SU-DHL-6 (cell line): ENCODE data around the gene SLC22A1.
"Not testable (repeated sequence)": the region's sequence is repeated elsewhere in the genome, so short reads cannot be mapped to it uniquely, and the experiment has no call there.

Source experiments
- H2AFZ ChIP-seq: fragments of 200-600 bp; sonication (generic); 2 replicates; pipeline ENCODE4 v1.6.1; 2014; ENCODE audit warnings: low read depth, mild to moderate bottlenecking, moderate library complexity, mixed read lengths, antibody characterized with exemption, low read length; ENCODE audit not compliant: severe bottlenecking
- H3F3A ChIP-seq: fragments of 200-600 bp; shearing (Covaris generic); 2 replicates; pipeline ENCODE4 v1.6.0; 2016; ENCODE audit warnings: antibody characterized with exemption, mild to moderate bottlenecking; ENCODE audit not compliant: insufficient read depth
- H3K27ac ChIP-seq: fragments of 200-600 bp; sonication (generic); 2 replicates; pipeline ENCODE4 v1.5.1; 2016; ENCODE audit warnings: low read depth, mild to moderate bottlenecking, low read length, moderate library complexity, mixed read lengths
- H3K27me3 ChIP-seq: fragments of 200-600 bp; sonication (generic), shearing (Covaris generic); 2 replicates; pipeline ENCODE4 v1.6.0; 2014; ENCODE audit warnings: mild to moderate bottlenecking, low read length
- H3K36me3 ChIP-seq: fragments of 200-600 bp; sonication (generic); 2 replicates; pipeline ENCODE4 v1.6.1; 2014; ENCODE audit warnings: mild to moderate bottlenecking, low read length, mixed read lengths
- H3K4me2 ChIP-seq: fragments of 300-600, 200-600 bp; shearing (Covaris generic), sonication (generic); 2 replicates; pipeline ENCODE4 v1.6.0; 2014; ENCODE audit warnings: low read length, low read depth, mild to moderate bottlenecking; ENCODE audit not compliant: poor library complexity, severe bottlenecking
- H3K4me3 ChIP-seq: fragments of 200-600 bp; sonication (generic); 2 replicates; pipeline ENCODE4 v1.5.1; 2014; ENCODE audit warnings: antibody characterized with exemption, low read length, mild to moderate bottlenecking, mixed read lengths; ENCODE audit not compliant: insufficient read depth, poor library complexity, severe bottlenecking
- H3K79me2 ChIP-seq: fragments of 200-600 bp; sonication (generic); 2 replicates; pipeline ENCODE4 v1.6.1; 2014; ENCODE audit warnings: mild to moderate bottlenecking, low read length, moderate library complexity; ENCODE audit not compliant: insufficient read depth
- H3K9ac ChIP-seq: fragments of 200-600 bp; sonication (generic); 2 replicates; pipeline ENCODE4 v1.7.0; 2014; ENCODE audit warnings: mild to moderate bottlenecking, low read length
- H3K9me2 ChIP-seq: fragments of 200-600 bp; sonication (generic); replicated peaks from 2 replicates; pipeline ENCODE4 v1.6.1; 2014; ENCODE audit warnings: low read length; ENCODE audit not compliant: insufficient read depth
- H3K9me3 ChIP-seq: fragments of 200-600 bp; sonication (generic); 2 replicates; pipeline ENCODE4 v1.6.1; 2014; ENCODE audit warnings: low read length, mixed read lengths; ENCODE audit not compliant: insufficient read depth
- H4K20me1 ChIP-seq: fragments of 200-600 bp; sonication (generic); 2 replicates; pipeline ENCODE4 v1.6.1; 2014; ENCODE audit warnings: low read depth, mild to moderate bottlenecking, antibody characterized with exemption, low read length, moderate library complexity, mixed read lengths
- EZH2phosphoT487 ChIP-seq: fragments of 200-600 bp; sonication (generic), shearing (Covaris generic); conservative IDR thresholded peaks from 2 replicates; pipeline ENCODE4 v1.6.1; 2018; ENCODE audit warnings: mild to moderate bottlenecking, antibody characterized with exemption, low read length, moderate library complexity, mixed read lengths
- TF ChIP-seq, protein P1 (sequence below): fragments of 200-600 bp; sonication (generic); IDR thresholded peaks from one replicate; pipeline ENCODE4 v1.5.1; 2017; ENCODE audit warnings: antibody characterized with exemption, mild to moderate bottlenecking, low read length, moderate library complexity; ENCODE audit not compliant: insufficient read depth, poor library complexity, severe bottlenecking

Gene SLC22A1

DNA sequence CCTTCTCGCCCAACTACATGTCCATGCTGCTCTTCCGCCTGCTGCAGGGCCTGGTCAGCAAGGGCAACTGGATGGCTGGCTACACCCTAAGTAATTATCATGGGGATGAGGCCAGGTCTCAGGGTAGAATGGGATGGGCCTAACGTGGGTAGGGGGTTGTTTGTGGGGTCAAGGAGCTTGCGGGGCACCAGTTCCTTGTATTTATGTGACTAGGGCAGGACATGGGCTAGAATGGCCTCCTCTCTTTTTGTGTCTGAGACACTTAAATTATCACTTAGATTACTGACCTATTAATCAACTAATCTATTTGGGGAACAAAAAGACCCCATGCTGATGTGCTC, 10.7 kb downstream of the SLC22A1 start:
- Histone ChIP-seq H3F3A (no peaks in the 10 kb centered on the region), H3K27ac (no peak overlapping the region), H3K36me3 (no peaks in the 10 kb centered on the region), H4K20me1 (no peaks in the 10 kb centered on the region), H2AFZ (no peak overlapping the region), H3K27me3 (no peaks in the 10 kb centered on the region), H3K9me3 (no peaks in the 10 kb centered on the region), H3K4me3 (no peak overlapping the region), H3K9ac (no peak overlapping the region), H3K9me2 (no peaks in the 10 kb centered on the region), H3K4me2 (no peak overlapping the region), H3K79me2 (no peaks in the 10 kb centered on the region)
- no peak for TF ChIP-seq EZH2phosphoT487
- TF ChIP-seq, protein P1, sequence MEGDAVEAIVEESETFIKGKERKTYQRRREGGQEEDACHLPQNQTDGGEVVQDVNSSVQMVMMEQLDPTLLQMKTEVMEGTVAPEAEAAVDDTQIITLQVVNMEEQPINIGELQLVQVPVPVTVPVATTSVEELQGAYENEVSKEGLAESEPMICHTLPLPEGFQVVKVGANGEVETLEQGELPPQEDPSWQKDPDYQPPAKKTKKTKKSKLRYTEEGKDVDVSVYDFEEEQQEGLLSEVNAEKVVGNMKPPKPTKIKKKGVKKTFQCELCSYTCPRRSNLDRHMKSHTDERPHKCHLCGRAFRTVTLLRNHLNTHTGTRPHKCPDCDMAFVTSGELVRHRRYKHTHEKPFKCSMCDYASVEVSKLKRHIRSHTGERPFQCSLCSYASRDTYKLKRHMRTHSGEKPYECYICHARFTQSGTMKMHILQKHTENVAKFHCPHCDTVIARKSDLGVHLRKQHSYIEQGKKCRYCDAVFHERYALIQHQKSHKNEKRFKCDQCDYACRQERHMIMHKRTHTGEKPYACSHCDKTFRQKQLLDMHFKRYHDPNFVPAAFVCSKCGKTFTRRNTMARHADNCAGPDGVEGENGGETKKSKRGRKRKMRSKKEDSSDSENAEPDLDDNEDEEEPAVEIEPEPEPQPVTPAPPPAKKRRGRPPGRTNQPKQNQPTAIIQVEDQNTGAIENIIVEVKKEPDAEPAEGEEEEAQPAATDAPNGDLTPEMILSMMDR = no peak

- Histone ChIP-seq H3K27ac (no peak overlapping the region), H3K79me2 (no peaks in the 10 kb centered on the region), H3K9me2 (no peaks in the 10 kb centered on the region), H3K36me3 (no peaks in the 10 kb centered on the region), H3K9ac (no peak overlapping the region), H3K4me3 (no peak overlapping the region), H3F3A (no peaks in the 10 kb centered on the region), H3K9me3 (no peaks in the 10 kb centered on the region), H2AFZ (no peak overlapping the region), H4K20me1 (no peaks in the 10 kb centered on the region), H3K27me3 (no peaks in the 10 kb centered on the region), H3K4me2 (no peak overlapping the region)
- TF ChIP-seq, protein P1 = no peak
- no peak for TF ChIP-seq EZH2phosphoT487
Observed at GRCh38 chr6:160132776-160133338, 11.2 kb downstream of the SLC22A1 start.

- no peaks in the 10 kb centered on the region for H3K27me3 ChIP-seq
- TF ChIP-seq EZH2phosphoT487 = no peak
- TF ChIP-seq, protein P1 = no peak
- H3K9me3 ChIP-seq = no peaks in the 10 kb centered on the region
Observed at GRCh38 chr6:160133441-160134336, 12.1 kb downstream of the SLC22A1 start.

DNA sequence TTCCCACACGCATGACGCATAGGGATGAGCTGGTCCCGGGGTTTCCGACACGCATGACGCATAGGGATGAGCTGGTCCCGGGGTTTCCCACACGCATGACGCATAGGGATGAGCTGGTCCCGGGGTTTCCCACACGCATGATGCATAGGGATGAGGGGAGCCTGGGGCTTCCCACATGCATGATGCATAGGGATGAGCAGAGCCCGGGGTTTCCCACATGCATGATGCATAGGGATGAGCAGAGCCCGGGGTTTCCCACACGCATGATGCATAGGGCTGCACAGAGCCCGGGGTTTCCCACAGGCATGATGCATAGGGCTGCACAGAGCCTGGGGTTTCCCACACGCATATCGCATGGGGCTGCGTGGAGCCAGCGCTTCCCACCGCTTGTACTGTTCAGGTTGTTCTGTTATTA, 12.7 kb downstream of the SLC22A1 start:
- not testable (repeated sequence) for H3K4me3 ChIP-seq, H3K9me2 ChIP-seq, H3K27me3 ChIP-seq, H3K27ac ChIP-seq, H2AFZ ChIP-seq, H3K36me3 ChIP-seq, H3F3A ChIP-seq, H3K9ac ChIP-seq, H4K20me1 ChIP-seq, H3K4me2 ChIP-seq, H3K79me2 ChIP-seq, H3K9me3 ChIP-seq

More at GRCh38 chr6:160133441-160134336, 12.1 kb downstream of the SLC22A1 start:
- Histone ChIP-seq H3K9me2 (no peaks in the 10 kb centered on the region), H2AFZ (no peak overlapping the region), H3K36me3 (no peaks in the 10 kb centered on the region), H3K27ac (no peak overlapping the region), H3K79me2 (no peaks in the 10 kb centered on the region), H3K4me3 (no peak overlapping the region), H3K4me2 (no peak overlapping the region), H3K9ac (no peak overlapping the region), H3F3A (no peaks in the 10 kb centered on the region), H4K20me1 (no peaks in the 10 kb centered on the region)
